ENCODE measurements around the gene DNA2.

DNA2 gene

GRCh38 chr10:68423522-68423921, 48.3 kb downstream of the DNA2 start:
- Histone ChIP-seq H3K4me3 (ENCODE audit: low read length in 2 of 2) (no peak overlapping the region), H3K9me3 (ENCODE audit: control insufficient read depth in 2 of 2, low read length in 2 of 2) (no peaks in the 10 kb centered on the region), H3K27ac (ENCODE audit: low read depth in 2 of 2, low read length in 2 of 2) (no peak overlapping the region), H3K4me1 (ENCODE audit: control insufficient read depth in 2 of 2, insufficient read depth in 2 of 2, low read length in 2 of 2) (no peaks in the 10 kb centered on the region), H3K27me3 (ENCODE audit: control insufficient read depth in 2 of 2, insufficient read depth in 2 of 2, low read length in 2 of 2) (no peaks in the 10 kb centered on the region), H3K36me3 (ENCODE audit: control insufficient read depth in 2 of 2, insufficient read depth in 2 of 2, low read length in 2 of 2) (no peaks in the 10 kb centered on the region), H3K9ac (ENCODE audit: low read depth in 1 of 2, low read length in 2 of 2) (no peak overlapping the region)

- Histone ChIP-seq H3K4me3 (ENCODE audit: low read length in 2 of 2) (no peak overlapping the region), H3K36me3 (ENCODE audit: control insufficient read depth in 2 of 2, insufficient read depth in 2 of 2, low read length in 2 of 2) (no peaks in the 10 kb centered on the region), H3K27ac (ENCODE audit: low read depth in 2 of 2, low read length in 2 of 2) (no peak overlapping the region), H3K9ac (ENCODE audit: low read depth in 1 of 2, low read length in 2 of 2) (no peak overlapping the region), H3K4me1 (ENCODE audit: control insufficient read depth in 2 of 2, insufficient read depth in 2 of 2, low read length in 2 of 2) (no peaks in the 10 kb centered on the region), H3K9me3 (ENCODE audit: control insufficient read depth in 2 of 2, low read length in 2 of 2) (no peaks in the 10 kb centered on the region), H3K27me3 (ENCODE audit: control insufficient read depth in 2 of 2, insufficient read depth in 2 of 2, low read length in 2 of 2) (no peaks in the 10 kb centered on the region)
These were observed 52.4 kb downstream of the DNA2 start for GRCh38 chr10:68419376-68419775.

- Histone ChIP-seq H3K27ac (ENCODE audit: low read depth in 2 of 2, low read length in 2 of 2) (no peak overlapping the region), H3K9ac (ENCODE audit: low read depth in 1 of 2, low read length in 2 of 2) (no peak overlapping the region), H3K4me3 (ENCODE audit: low read length in 2 of 2) (no peak overlapping the region), H3K36me3 (ENCODE audit: control insufficient read depth in 2 of 2, insufficient read depth in 2 of 2, low read length in 2 of 2) (no peaks in the 10 kb centered on the region), H3K4me1 (ENCODE audit: control insufficient read depth in 2 of 2, insufficient read depth in 2 of 2, low read length in 2 of 2) (peaks cover 10 to 11% of the 10 kb centered on the region in 2 donors), H3K9me3 (ENCODE audit: control insufficient read depth in 2 of 2, low read length in 2 of 2) (no peaks in the 10 kb centered on the region), H3K27me3 (ENCODE audit: control insufficient read depth in 2 of 2, insufficient read depth in 2 of 2, low read length in 2 of 2) (no peaks in the 10 kb centered on the region)
These were observed 62.8 kb downstream of the DNA2 start for GRCh38 chr10:68408898-68409518.

GRCh38 chr10:68406815-68407548, 64.8 kb downstream of the DNA2 start, which contains the start of gene RUFY2:
RUFY2 (minus strand) TSS chr10:68407277; CDS start chr10:68407189, 88 bp downstream.
- H3K9me3 ChIP-seq (ENCODE audit: control insufficient read depth in 2 of 2, low read length in 2 of 2), result no peaks in the 10 kb centered on the region
- H3K27me3 ChIP-seq (ENCODE audit: control insufficient read depth in 2 of 2, insufficient read depth in 2 of 2, low read length in 2 of 2), result no peaks in the 10 kb centered on the region
- peak within 1 kb of the TSS; percentile 87 to 94 for H3K9ac ChIP-seq (ENCODE audit: low read depth in 1 of 2, low read length in 2 of 2)
- no peaks in the 10 kb centered on the region for H3K36me3 ChIP-seq (ENCODE audit: control insufficient read depth in 2 of 2, insufficient read depth in 2 of 2, low read length in 2 of 2)
- H3K4me1 ChIP-seq (ENCODE audit: control insufficient read depth in 2 of 2, insufficient read depth in 2 of 2, low read length in 2 of 2), result peaks cover 10 to 11% of the 10 kb centered on the region in 2 donors
- peak within 1 kb of the TSS; percentile 79 to 85 for H3K27ac ChIP-seq (ENCODE audit: low read depth in 2 of 2, low read length in 2 of 2)
- peak within 1 kb of the TSS; percentile 86 to 88 for H3K4me3 ChIP-seq (ENCODE audit: low read length in 2 of 2)

- peak overlapping the region; percentile 79 to 85 for H3K27ac ChIP-seq (ENCODE audit: low read depth in 2 of 2, low read length in 2 of 2)
- H3K36me3 ChIP-seq (ENCODE audit: control insufficient read depth in 2 of 2, insufficient read depth in 2 of 2, low read length in 2 of 2), result peaks cover under 1 to 2% of the 10 kb centered on the region in 2 donors
- H3K9ac ChIP-seq (ENCODE audit: low read depth in 1 of 2, low read length in 2 of 2), result peak overlapping the region; percentile 87 to 94
- peak overlapping the region; percentile 86 to 88 for H3K4me3 ChIP-seq (ENCODE audit: low read length in 2 of 2)
- H3K9me3 ChIP-seq (ENCODE audit: control insufficient read depth in 2 of 2, low read length in 2 of 2), result no peaks in the 10 kb centered on the region
- no peaks in the 10 kb centered on the region for H3K27me3 ChIP-seq (ENCODE audit: control insufficient read depth in 2 of 2, insufficient read depth in 2 of 2, low read length in 2 of 2)
- peaks cover 10 to 11% of the 10 kb centered on the region in 2 donors for H3K4me1 ChIP-seq (ENCODE audit: control insufficient read depth in 2 of 2, insufficient read depth in 2 of 2, low read length in 2 of 2)
These were observed 65.5 kb downstream of the DNA2 start for GRCh38 chr10:68406111-68406814.

- Histone ChIP-seq H3K36me3 (ENCODE audit: control insufficient read depth in 2 of 2, insufficient read depth in 2 of 2, low read length in 2 of 2) (peaks cover 4% of the 10 kb centered on the region in 2 donors), H3K4me3 (ENCODE audit: low read length in 2 of 2) (no peak overlapping the region), H3K27ac (ENCODE audit: low read depth in 2 of 2, low read length in 2 of 2) (no peak overlapping the region), H3K4me1 (ENCODE audit: control insufficient read depth in 2 of 2, insufficient read depth in 2 of 2, low read length in 2 of 2) (peaks cover 10 to 11% of the 10 kb centered on the region in 2 donors), H3K9me3 (ENCODE audit: control insufficient read depth in 2 of 2, low read length in 2 of 2) (no peaks in the 10 kb centered on the region), H3K27me3 (ENCODE audit: control insufficient read depth in 2 of 2, insufficient read depth in 2 of 2, low read length in 2 of 2) (no peaks in the 10 kb centered on the region), H3K9ac (ENCODE audit: low read depth in 1 of 2, low read length in 2 of 2) (no peak overlapping the region)
These were observed 68.1 kb downstream of the DNA2 start for GRCh38 chr10:68403701-68404100.

GRCh38 chr10:68402276-68402675, 69.5 kb downstream of the DNA2 start:
- Histone ChIP-seq H3K36me3 (ENCODE audit: control insufficient read depth in 2 of 2, insufficient read depth in 2 of 2, low read length in 2 of 2) (peaks cover 4% of the 10 kb centered on the region in 2 donors), H3K27ac (ENCODE audit: low read depth in 2 of 2, low read length in 2 of 2) (no peak overlapping the region), H3K9ac (ENCODE audit: low read depth in 1 of 2, low read length in 2 of 2) (no peak overlapping the region), H3K9me3 (ENCODE audit: control insufficient read depth in 2 of 2, low read length in 2 of 2) (no peaks in the 10 kb centered on the region), H3K4me1 (ENCODE audit: control insufficient read depth in 2 of 2, insufficient read depth in 2 of 2, low read length in 2 of 2) (peaks cover 10 to 11% of the 10 kb centered on the region in 2 donors), H3K4me3 (ENCODE audit: low read length in 2 of 2) (no peak overlapping the region), H3K27me3 (ENCODE audit: control insufficient read depth in 2 of 2, insufficient read depth in 2 of 2, low read length in 2 of 2) (no peaks in the 10 kb centered on the region)

- peaks cover 4 to 18% of the 10 kb centered on the region in 2 donors for H3K36me3 ChIP-seq (ENCODE audit: control insufficient read depth in 2 of 2, insufficient read depth in 2 of 2, low read length in 2 of 2)
- no peak overlapping the region for H3K4me3 ChIP-seq (ENCODE audit: low read length in 2 of 2)
- H3K27me3 ChIP-seq (ENCODE audit: control insufficient read depth in 2 of 2, insufficient read depth in 2 of 2, low read length in 2 of 2), result no peaks in the 10 kb centered on the region
- no peak overlapping the region for H3K9ac ChIP-seq (ENCODE audit: low read depth in 1 of 2, low read length in 2 of 2)
- H3K9me3 ChIP-seq (ENCODE audit: control insufficient read depth in 2 of 2, low read length in 2 of 2), result no peaks in the 10 kb centered on the region
- H3K27ac ChIP-seq (ENCODE audit: low read depth in 2 of 2, low read length in 2 of 2), result no peak overlapping the region
- H3K4me1 ChIP-seq (ENCODE audit: control insufficient read depth in 2 of 2, insufficient read depth in 2 of 2, low read length in 2 of 2), result no peaks in the 10 kb centered on the region
These were observed 74.8 kb downstream of the DNA2 start for GRCh38 chr10:68397005-68397404.

- no peaks in the 10 kb centered on the region for H3K9me3 ChIP-seq (ENCODE audit: control insufficient read depth in 2 of 2, low read length in 2 of 2)
- peaks cover 18 to 45% of the 10 kb centered on the region in 2 donors for H3K36me3 ChIP-seq (ENCODE audit: control insufficient read depth in 2 of 2, insufficient read depth in 2 of 2, low read length in 2 of 2)
- no peaks in the 10 kb centered on the region for H3K4me1 ChIP-seq (ENCODE audit: control insufficient read depth in 2 of 2, insufficient read depth in 2 of 2, low read length in 2 of 2)
- no peak overlapping the region for H3K4me3 ChIP-seq (ENCODE audit: low read length in 2 of 2)
- H3K27ac ChIP-seq (ENCODE audit: low read depth in 2 of 2, low read length in 2 of 2), result no peak overlapping the region
- H3K27me3 ChIP-seq (ENCODE audit: control insufficient read depth in 2 of 2, insufficient read depth in 2 of 2, low read length in 2 of 2), result no peaks in the 10 kb centered on the region
- H3K9ac ChIP-seq (ENCODE audit: low read depth in 1 of 2, low read length in 2 of 2), result no peak overlapping the region
These were observed 86.0 kb downstream of the DNA2 start for GRCh38 chr10:68385740-68386139.

- Histone ChIP-seq H3K4me3 (ENCODE audit: low read length in 2 of 2) (no peak overlapping the region), H3K27me3 (ENCODE audit: control insufficient read depth in 2 of 2, insufficient read depth in 2 of 2, low read length in 2 of 2) (no peaks in the 10 kb centered on the region), H3K9ac (ENCODE audit: low read depth in 1 of 2, low read length in 2 of 2) (no peak overlapping the region), H3K36me3 (ENCODE audit: control insufficient read depth in 2 of 2, insufficient read depth in 2 of 2, low read length in 2 of 2) (peaks cover 16 to 28% of the 10 kb centered on the region in 2 donors), H3K27ac (ENCODE audit: low read depth in 2 of 2, low read length in 2 of 2) (no peak overlapping the region), H3K4me1 (ENCODE audit: control insufficient read depth in 2 of 2, insufficient read depth in 2 of 2, low read length in 2 of 2) (no peaks in the 10 kb centered on the region), H3K9me3 (ENCODE audit: control insufficient read depth in 2 of 2, low read length in 2 of 2) (no peaks in the 10 kb centered on the region)
These were observed 100.2 kb downstream of the DNA2 start for GRCh38 chr10:68371604-68372003.
